GM12878 (cell line): ENCODE measurements around the gene TNRC6B. TPM values are rescaled to one million over a fixed set of nuclear protein-coding genes. Genes with fewer than 3 reads are reported as not detected.

Experiments used
- ATAC-seq: fragments of 200-7000 bp; cut with Tn5 transposase; 3 replicates; pipeline ENCODE4 v1.9.1; 2020; ENCODE audit warnings: mild to moderate bottlenecking, moderate library complexity
- BruUV-seq: library from RNA; stranded (reverse); fragments of 400-500 nt; replicated peaks from 2 replicates; lab custom pipeline; 2021; lab: Mats Ljungman, UMichigan
- CTCF ChIA-PET: fragments of 300-600 bp; sonication (Branson Sonifier 250); formaldehyde crosslinking; extraction: SDS; loops from one replicate; lab custom pipeline; 2021; ENCODE audit warnings: inconsistent platforms; lab: Yijun Ruan, JAX
- POLR2A ChIA-PET: fragments of 350-600 bp; formaldehyde crosslinking; extraction: SDS; loops from one replicate; lab custom pipeline; 2021; ENCODE audit warnings: inconsistent platforms; lab: Charles Lee
- RAD21 ChIA-PET: fragments of 300-600 bp; sonication (Branson Sonifier 250); formaldehyde crosslinking; loops from one replicate; lab custom pipeline; 2023; ENCODE audit warnings: antibody characterized with exemption; ENCODE audit not compliant: unreplicated experiment; lab: Charles Lee
- SMC1A ChIA-PET: fragments of 300-600 bp; sonication (Branson Sonifier 250); formaldehyde crosslinking; loops from one replicate; lab custom pipeline; 2023; ENCODE audit not compliant: unreplicated experiment, uncharacterized antibody; lab: Charles Lee
- DNase-seq: peaks from one replicate; pipeline ENCODE4 v3.0.0-alpha.2; 2011; ENCODE audit warnings: low read depth, low spot score
- FAIRE-seq: peaks from 3 replicates; lab custom pipeline; 2011; peaks lifted over from hg19 to GRCh38; lab: Jason Lieb, UNC
- H2AFZ ChIP-seq: 2 replicates; pipeline ENCODE4 v1.6.0; 2011; ENCODE audit warnings: low read depth, low read length, control low read depth; ENCODE audit not compliant: control insufficient read depth
- H3K27ac ChIP-seq: 2 replicates; pipeline ENCODE4 v1.5.1; 2011; ENCODE audit warnings: control low read depth; ENCODE audit not compliant: control insufficient read depth, insufficient read depth
- H3K27me3 ChIP-seq, 2 experiments: replicated peaks in 1 of 2; 2 replicates each; pipeline versions ENCODE4 v1.6.0 to v1.6.1; 2011; ENCODE audit warnings: low read length in 1 of 2; ENCODE audit not compliant: control insufficient read depth in 2 of 2, insufficient read depth in 2 of 2
- H3K36me3 ChIP-seq, 2 experiments: 2 replicates each; pipeline ENCODE4 v1.5.1; 2011; ENCODE audit warnings: low read length in 1 of 2; ENCODE audit not compliant: control insufficient read depth in 2 of 2, insufficient read depth in 2 of 2
- H3K4me1 ChIP-seq: 2 replicates; pipeline ENCODE4 v1.6.1; 2011; ENCODE audit warnings: mild to moderate bottlenecking, low read length, moderate library complexity, mixed read lengths; ENCODE audit not compliant: control insufficient read depth, insufficient read depth
- H3K4me2 ChIP-seq: 2 replicates; pipeline ENCODE4 v1.6.0; 2011; ENCODE audit warnings: control low read depth; ENCODE audit not compliant: control insufficient read depth, insufficient read depth
- H3K4me3 ChIP-seq: fragments of 200-600 bp; sonication (generic); 2 replicates; pipeline ENCODE4 v1.5.1; 2016
- H3K79me2 ChIP-seq: 2 replicates; pipeline ENCODE4 v1.6.0; 2011; ENCODE audit warnings: low read length; ENCODE audit not compliant: control insufficient read depth, insufficient read depth
- H3K9ac ChIP-seq: 2 replicates; pipeline ENCODE4 v1.8.0; 2011; ENCODE audit warnings: low read length, control low read depth, mixed read lengths; ENCODE audit not compliant: control insufficient read depth, insufficient read depth
- H3K9me3 ChIP-seq: replicated peaks from 3 replicates; pipeline ENCODE4 v1.5.1; 2011; ENCODE audit warnings: mild to moderate bottlenecking, low read length; ENCODE audit not compliant: control insufficient read depth, insufficient read depth
- H4K20me1 ChIP-seq: 2 replicates; pipeline ENCODE4 v1.6.0; 2011; ENCODE audit not compliant: control insufficient read depth, insufficient read depth
- ASH2L ChIP-seq: fragments of 300-600, 200-600 bp; sonication (generic); IDR thresholded peaks from 2 replicates; pipeline ENCODE4 v1.6.1; 2017; ENCODE audit warnings: low read depth, mild to moderate bottlenecking, borderline replicate concordance
- FOXK2 ChIP-seq: fragments of 450-650 bp; IDR thresholded peaks from 2 replicates; pipeline ENCODE4 v1.6.1; 2017; ENCODE audit warnings: mild to moderate bottlenecking, moderate library complexity
- JUND ChIP-seq: IDR thresholded peaks from 2 replicates; pipeline ENCODE4 v1.6.1; 2012; ENCODE audit warnings: low read depth, mild to moderate bottlenecking, low read length, improper control_type of control experiment, moderate library complexity
- NFYB ChIP-seq: IDR thresholded peaks from 2 replicates; pipeline ENCODE4 v1.6.1; 2011; ENCODE audit warnings: low read depth, mild to moderate bottlenecking, low read length, improper control_type of control experiment, moderate library complexity; ENCODE audit not compliant: insufficient read depth
- PAX8 ChIP-seq: fragments of 450-650 bp; IDR thresholded peaks from 2 replicates; pipeline ENCODE4 v1.6.1; 2017; ENCODE audit warnings: mild to moderate bottlenecking, moderate library complexity
- POLR2A ChIP-seq: IDR thresholded peaks from 2 replicates; pipeline ENCODE4 v1.6.1; 2011; ENCODE audit warnings: low read depth, mild to moderate bottlenecking, low read length
- RB1 ChIP-seq: fragments of 450-650 bp; formaldehyde crosslinking; IDR thresholded peaks from 2 replicates; pipeline ENCODE4 v1.6.1; 2017; ENCODE audit warnings: mild to moderate bottlenecking, borderline replicate concordance
- RFX5 ChIP-seq: IDR thresholded peaks from 2 replicates; pipeline ENCODE4 v1.6.1; 2011; ENCODE audit warnings: low read depth, low read length, improper control_type of control experiment
- RUNX3 ChIP-seq: IDR thresholded peaks from 2 replicates; pipeline ENCODE4 v1.6.1; 2012; ENCODE audit warnings: low read length, inconsistent platforms
- SMAD5 ChIP-seq: IDR thresholded peaks from 2 replicates; pipeline ENCODE4 v1.6.1; 2016; ENCODE audit warnings: antibody characterized with exemption, low read depth
- STAT1 ChIP-seq: fragments of 450-650 bp; conservative IDR thresholded peaks from 2 replicates; pipeline ENCODE4 v1.6.1; 2014; ENCODE audit warnings: antibody characterized with exemption, mild to moderate bottlenecking
- SUZ12 ChIP-seq: fragments of 200-600 bp; sonication (generic); IDR thresholded peaks from one replicate; pipeline ENCODE4 v1.6.1; 2018; ENCODE audit warnings: antibody characterized with exemption, mild to moderate bottlenecking; ENCODE audit not compliant: unreplicated experiment
- TARDBP ChIP-seq: IDR thresholded peaks from 2 replicates; pipeline ENCODE4 v1.6.1; 2016; ENCODE audit warnings: borderline replicate concordance
- YBX1 ChIP-seq: fragments of 450-650 bp; IDR thresholded peaks from 2 replicates; pipeline ENCODE4 v1.6.1; 2016; ENCODE audit warnings: antibody characterized with exemption
- WGBS: methylation state at CpG from one replicate; pipeline ENCODE4 v1.1.6; 2016; ENCODE audit warnings: low lambda C conversion rate; ENCODE audit not compliant: insufficient replicate concordance, insufficient coverage; ENCODE audit errors: missing lambda C conversion rate; 5-methylcytosine and 5-hydroxymethylcytosine counted together
- in situ Hi-C: fragments of 300-500 bp; cut with MboI; formaldehyde crosslinking; loops from 9 replicates; pipeline ENCODE4 v1.14.3; 2018; ENCODE audit warnings: mixed read lengths
- intact Hi-C: fragments of 100-400 bp; cut with micrococcal nuclease; formaldehyde crosslinking; loops from one replicate; pipeline ENCODE4 v1.14.2; 2022; ENCODE audit not compliant: unreplicated experiment
- polyA plus RNA-seq, 11 experiments: library from polyadenylated mRNA; depleted of rRNA in 4 of 11; unstranded in 6 of 11; stranded (reverse) in 5 of 11; fragments of >200 nt; fragmentation: Nextera tagmentation in 4 of 11; fragmentation: Illumina TruSeq in 1 of 11; extraction: Ambion mirVana in 4 of 11; extraction: Trizol in 1 of 11; gene quantifications; 1 replicate in 1 of 11; 2 replicates in 10 of 11; pipeline versions ENCODE4 v1.2.1 to v1.2.3, GENCODE V29; 2011 to 2016; ENCODE audit warnings: inconsistent platforms in 2 of 11, missing spikeins in 2 of 11, low read depth in 1 of 11
- total RNA-seq, 4 experiments: library from RNA; depleted of rRNA in 3 of 4; stranded (reverse); fragments of >200 nt in 3 of 4; fragmentation: Illumina TruSeq in 1 of 4; extraction: Trizol in 1 of 4; gene quantifications; 2 replicates each; pipeline versions ENCODE4 v1.2.1 to v1.2.3, GENCODE V29; 2013 to 2021
- TF ChIP-seq, protein P1 (sequence below): IDR thresholded peaks from 2 replicates; pipeline ENCODE4 v1.6.1; 2011; ENCODE audit warnings: borderline replicate concordance, low read depth, mild to moderate bottlenecking, moderate library complexity, mixed read lengths, low read length; ENCODE audit not compliant: insufficient read depth; ENCODE audit errors: extremely low read length
- TF ChIP-seq, protein P2 (sequence below): IDR thresholded peaks from 2 replicates; pipeline ENCODE4 v1.6.1; 2012; ENCODE audit warnings: mild to moderate bottlenecking, low read depth, low read length
- TF ChIP-seq, protein P3 (sequence below): IDR thresholded peaks from 2 replicates; pipeline ENCODE4 v1.6.1; 2012; ENCODE audit warnings: low read depth, low read length, improper control_type of control experiment
- TF ChIP-seq, protein P4 (sequence below): IDR thresholded peaks from 2 replicates; pipeline ENCODE4 v1.6.1; 2012; ENCODE audit warnings: low read length, inconsistent platforms

Gene TNRC6B
- total and polyA plus RNA-seq, 10 of the 15 experiments (the other 5 are each of a cell fraction or from before 2014, with no cell fraction given) = 3.6 to 32.8 (median 16.4) TPM

DNA sequence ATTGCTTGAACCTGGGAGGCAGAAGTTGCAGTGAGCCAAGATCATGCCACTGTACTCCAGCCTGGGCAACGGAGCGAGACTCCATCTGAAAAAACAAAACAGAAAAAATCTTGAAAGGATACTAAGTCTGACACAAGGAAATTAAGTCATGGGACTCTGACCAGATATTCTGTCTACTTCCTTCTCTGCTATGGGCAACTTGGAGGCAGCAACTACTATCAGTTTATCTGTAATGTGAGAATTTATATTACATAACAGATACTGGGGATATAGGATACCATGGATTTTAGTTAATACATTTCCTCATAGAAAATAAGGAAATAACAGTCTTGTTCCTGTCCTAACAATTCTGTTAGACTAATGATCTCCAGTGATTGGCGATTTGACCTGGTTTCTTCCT is 191.1 kb downstream of the TNRC6B start (continued):
- TF ChIP-seq, protein P1, sequence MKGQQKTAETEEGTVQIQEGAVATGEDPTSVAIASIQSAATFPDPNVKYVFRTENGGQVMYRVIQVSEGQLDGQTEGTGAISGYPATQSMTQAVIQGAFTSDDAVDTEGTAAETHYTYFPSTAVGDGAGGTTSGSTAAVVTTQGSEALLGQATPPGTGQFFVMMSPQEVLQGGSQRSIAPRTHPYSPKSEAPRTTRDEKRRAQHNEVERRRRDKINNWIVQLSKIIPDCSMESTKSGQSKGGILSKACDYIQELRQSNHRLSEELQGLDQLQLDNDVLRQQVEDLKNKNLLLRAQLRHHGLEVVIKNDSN = no peak
- no peak for TF ChIP-seq YBX1

DNA sequence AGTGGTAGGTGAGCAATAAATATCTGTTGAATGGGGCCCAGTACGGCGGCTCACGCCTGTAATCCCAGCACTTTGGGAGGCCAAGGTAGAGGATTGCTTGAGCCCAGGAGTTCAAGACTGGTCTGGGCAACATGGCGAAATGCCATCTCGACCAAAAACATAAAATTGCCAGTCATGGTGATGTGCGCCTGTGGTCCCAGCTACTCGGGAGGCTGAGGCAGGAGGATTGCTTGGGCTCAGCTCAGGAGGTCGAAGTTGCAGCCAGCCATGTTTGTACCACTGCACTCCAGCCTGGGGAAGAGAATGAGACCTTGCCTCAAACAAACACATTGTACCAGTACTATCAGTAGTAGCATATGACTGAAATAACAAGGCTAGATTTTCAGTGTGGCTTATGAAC is 196.8 kb downstream of the TNRC6B start:
- CTCF ChIA-PET = interaction anchor here (0.8 to 1.3 kb wide), 4 partner anchors 9 to 262 kb away, joined by 3 to 5 read pairs (median 3); partner anchors contain the start of gene MRTFA
- Histone ChIP-seq H3K4me2 (no peak overlapping the region), H3K27me3 (no peaks in the 10 kb centered on the region), H3K4me1 (peaks cover 5% of the 10 kb centered on the region), H3K36me3 (peaks cover 0 to 6% of the 10 kb centered on the region in 2 experiments; a peak in 3 of 4 replicates), H3K27ac (no peak overlapping the region), H3K79me2 (peaks cover 38% of the 10 kb centered on the region), H3K4me3 (no peak overlapping the region), H2AFZ (no peak overlapping the region), H3K9ac (no peak overlapping the region), H3K9me3 (no peaks in the 10 kb centered on the region), H4K20me1 (no peaks in the 10 kb centered on the region)
- RAD21 ChIA-PET = interaction anchor here (0.6 kb wide), 1 partner anchor 38 kb away, joined by 4 read pairs; no protein-coding TSS in a partner anchor
- POLR2A ChIA-PET = interaction anchor here (1.3 kb wide), 1 partner anchor 10 kb away, joined by 4 read pairs; no protein-coding TSS in a partner anchor
- DNase-seq (no peak), ATAC-seq (no peak), FAIRE-seq (no peak)
- intact Hi-C loops = no loop called here
- SMC1A ChIA-PET = interaction anchor here (0.6 to 3.8 kb wide), 4 partner anchors 10 to 271 kb away, joined by 3 to 16 read pairs (median 5); no protein-coding TSS in a partner anchor
- in situ Hi-C loops = no loop called here
- WGBS = 94% methylated on average over 8 of the region's 8 CpGs
- BruUV-seq = no TSS peak
- TF ChIP-seq SMAD5 (no peak), NFYB (no peak), TARDBP (no peak), RB1 (no peak), STAT1 (no peak), RUNX3 (no peak), POLR2A (no peak), ASH2L (no peak), PAX8 (no peak), JUND (no peak), FOXK2 (no peak), SUZ12 (no peak), RFX5 (no peak)
- TF ChIP-seq, protein P2, sequence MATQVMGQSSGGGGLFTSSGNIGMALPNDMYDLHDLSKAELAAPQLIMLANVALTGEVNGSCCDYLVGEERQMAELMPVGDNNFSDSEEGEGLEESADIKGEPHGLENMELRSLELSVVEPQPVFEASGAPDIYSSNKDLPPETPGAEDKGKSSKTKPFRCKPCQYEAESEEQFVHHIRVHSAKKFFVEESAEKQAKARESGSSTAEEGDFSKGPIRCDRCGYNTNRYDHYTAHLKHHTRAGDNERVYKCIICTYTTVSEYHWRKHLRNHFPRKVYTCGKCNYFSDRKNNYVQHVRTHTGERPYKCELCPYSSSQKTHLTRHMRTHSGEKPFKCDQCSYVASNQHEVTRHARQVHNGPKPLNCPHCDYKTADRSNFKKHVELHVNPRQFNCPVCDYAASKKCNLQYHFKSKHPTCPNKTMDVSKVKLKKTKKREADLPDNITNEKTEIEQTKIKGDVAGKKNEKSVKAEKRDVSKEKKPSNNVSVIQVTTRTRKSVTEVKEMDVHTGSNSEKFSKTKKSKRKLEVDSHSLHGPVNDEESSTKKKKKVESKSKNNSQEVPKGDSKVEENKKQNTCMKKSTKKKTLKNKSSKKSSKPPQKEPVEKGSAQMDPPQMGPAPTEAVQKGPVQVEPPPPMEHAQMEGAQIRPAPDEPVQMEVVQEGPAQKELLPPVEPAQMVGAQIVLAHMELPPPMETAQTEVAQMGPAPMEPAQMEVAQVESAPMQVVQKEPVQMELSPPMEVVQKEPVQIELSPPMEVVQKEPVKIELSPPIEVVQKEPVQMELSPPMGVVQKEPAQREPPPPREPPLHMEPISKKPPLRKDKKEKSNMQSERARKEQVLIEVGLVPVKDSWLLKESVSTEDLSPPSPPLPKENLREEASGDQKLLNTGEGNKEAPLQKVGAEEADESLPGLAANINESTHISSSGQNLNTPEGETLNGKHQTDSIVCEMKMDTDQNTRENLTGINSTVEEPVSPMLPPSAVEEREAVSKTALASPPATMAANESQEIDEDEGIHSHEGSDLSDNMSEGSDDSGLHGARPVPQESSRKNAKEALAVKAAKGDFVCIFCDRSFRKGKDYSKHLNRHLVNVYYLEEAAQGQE = no peak
- TF ChIP-seq, protein P3, sequence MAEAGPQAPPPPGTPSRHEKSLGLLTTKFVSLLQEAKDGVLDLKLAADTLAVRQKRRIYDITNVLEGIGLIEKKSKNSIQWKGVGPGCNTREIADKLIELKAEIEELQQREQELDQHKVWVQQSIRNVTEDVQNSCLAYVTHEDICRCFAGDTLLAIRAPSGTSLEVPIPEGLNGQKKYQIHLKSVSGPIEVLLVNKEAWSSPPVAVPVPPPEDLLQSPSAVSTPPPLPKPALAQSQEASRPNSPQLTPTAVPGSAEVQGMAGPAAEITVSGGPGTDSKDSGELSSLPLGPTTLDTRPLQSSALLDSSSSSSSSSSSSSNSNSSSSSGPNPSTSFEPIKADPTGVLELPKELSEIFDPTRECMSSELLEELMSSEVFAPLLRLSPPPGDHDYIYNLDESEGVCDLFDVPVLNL = no peak
- TF ChIP-seq, protein P4, sequence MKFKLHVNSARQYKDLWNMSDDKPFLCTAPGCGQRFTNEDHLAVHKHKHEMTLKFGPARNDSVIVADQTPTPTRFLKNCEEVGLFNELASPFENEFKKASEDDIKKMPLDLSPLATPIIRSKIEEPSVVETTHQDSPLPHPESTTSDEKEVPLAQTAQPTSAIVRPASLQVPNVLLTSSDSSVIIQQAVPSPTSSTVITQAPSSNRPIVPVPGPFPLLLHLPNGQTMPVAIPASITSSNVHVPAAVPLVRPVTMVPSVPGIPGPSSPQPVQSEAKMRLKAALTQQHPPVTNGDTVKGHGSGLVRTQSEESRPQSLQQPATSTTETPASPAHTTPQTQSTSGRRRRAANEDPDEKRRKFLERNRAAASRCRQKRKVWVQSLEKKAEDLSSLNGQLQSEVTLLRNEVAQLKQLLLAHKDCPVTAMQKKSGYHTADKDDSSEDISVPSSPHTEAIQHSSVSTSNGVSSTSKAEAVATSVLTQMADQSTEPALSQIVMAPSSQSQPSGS = no peak
